Stimulated activated naive B cell treated with anti-CD40 and anti-IgM and Interleukin-4, amounts not matched to agents 10 μg/mL and 1 μg/mL and 100 μg/mL, for 72 hours (primary cell): ENCODE data around the gene NRL.

Experiments
- ATAC-seq, 2 donors: fragments of 150-1000 bp; cut with Tn5 transposase; replicated peaks; 2 replicates each; pipeline ENCODE4 v1.10.0; 2021; ENCODE audit warnings: moderate library complexity in 1 of 2
- DNase-seq: peaks from one replicate; pipeline ENCODE4 v3.0.0; 2021
- H3K27ac Mint-ChIP-seq: one replicate; pipeline ENCODE4 v1.8.0; 2022; ENCODE audit warnings: mild to moderate bottlenecking, mixed read lengths
- H3K27me3 Mint-ChIP-seq, 2 donors: one replicate each; pipeline ENCODE4 v1.8.0; 2022; ENCODE audit warnings: mixed read lengths in 2 of 2
- H3K36me3 Mint-ChIP-seq, 2 donors: one replicate each; pipeline ENCODE4 v1.8.0; 2022; ENCODE audit warnings: mixed read lengths in 2 of 2, mild to moderate bottlenecking in 1 of 2
- H3K4me1 Mint-ChIP-seq, 2 donors: one replicate each; pipeline ENCODE4 v1.8.0; 2022; ENCODE audit warnings: mixed read lengths in 2 of 2, mild to moderate bottlenecking in 1 of 2
- H3K4me3 Mint-ChIP-seq, 2 donors: one replicate each; pipeline ENCODE4 v1.8.0; 2022; ENCODE audit warnings: mild to moderate bottlenecking in 2 of 2, mixed read lengths in 2 of 2, moderate library complexity in 1 of 2
- H3K9me3 Mint-ChIP-seq, 2 donors: one replicate each; pipeline ENCODE4 v1.8.0; 2022; ENCODE audit warnings: mixed read lengths in 2 of 2, mild to moderate bottlenecking in 1 of 2

The NRL gene

GRCh38 chr14:24149302-24149969 is 34.7 kb upstream of the NRL start:
- H3K4me1 Mint-ChIP-seq = peaks cover 28 to 49% of the 10 kb centered on the region in 2 donors
- H3K27ac Mint-ChIP-seq = no peak overlapping the region
- H3K4me3 Mint-ChIP-seq = peak overlapping the region; percentile 6 to 31
- no peaks in the 10 kb centered on the region for H3K27me3 Mint-ChIP-seq
- no peak for ATAC-seq
- DNase-seq = no peak
- no peaks in the 10 kb centered on the region for H3K9me3 Mint-ChIP-seq
- peaks cover 43 to 44% of the 10 kb centered on the region in 2 donors for H3K36me3 Mint-ChIP-seq

DNA sequence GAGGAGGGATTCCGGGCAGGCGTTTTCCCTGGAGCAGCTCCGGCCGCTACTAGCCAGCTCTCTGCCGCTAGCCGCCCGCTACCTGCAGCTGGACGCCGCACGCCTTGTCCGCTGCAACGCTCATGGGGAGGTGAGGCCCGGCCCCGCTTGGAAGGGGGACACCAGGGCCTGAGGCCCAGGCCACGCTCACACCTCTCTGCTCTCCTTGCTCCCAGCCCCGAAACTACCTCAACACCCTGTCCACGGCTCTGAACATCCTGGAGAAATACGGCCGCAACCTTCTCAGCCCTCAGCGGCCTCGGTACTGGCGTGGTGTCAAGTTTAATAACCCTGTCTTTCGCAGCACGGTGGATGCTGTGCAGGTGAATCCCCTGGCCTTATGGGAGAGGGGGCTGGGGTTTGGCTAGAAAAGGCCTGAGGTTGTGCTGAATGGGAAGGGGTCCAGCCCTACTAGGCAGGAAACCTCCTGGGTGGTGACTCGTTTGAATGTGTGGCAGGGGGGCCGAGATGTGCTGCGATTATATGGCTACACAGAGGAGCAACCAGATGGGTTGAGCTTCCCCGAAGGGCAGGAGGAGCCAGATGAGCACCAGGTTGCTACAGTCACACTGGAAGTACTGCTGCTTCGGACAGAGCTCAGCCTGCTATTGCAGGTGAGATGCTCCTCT is 33.1 kb upstream of the NRL start:
- peaks cover 38 to 65% of the 10 kb centered on the region in 2 donors for H3K4me1 Mint-ChIP-seq

GRCh38 chr14:24146978-24147760 is 32.4 kb upstream of the NRL start, which contains the start of gene RNF31:
RNF31 (plus strand) TSS chr14:24147498; CDS start chr14:24147699, 201 bp downstream.
- H3K27ac Mint-ChIP-seq = peak within 1 kb of the TSS; percentile 97
- H3K9me3 Mint-ChIP-seq = no peaks in the 10 kb centered on the region
- H3K36me3 Mint-ChIP-seq = peaks cover 57 to 62% of the 10 kb centered on the region in 2 donors
- peak; percentile 87 to 88 for ATAC-seq
- H3K27me3 Mint-ChIP-seq = no peaks in the 10 kb centered on the region
- H3K4me1 Mint-ChIP-seq = peaks cover 40 to 72% of the 10 kb centered on the region in 2 donors
- peak; percentile 96 for DNase-seq
- H3K4me3 Mint-ChIP-seq = peak within 1 kb of the TSS; percentile 96 to 97

More for the DNA sequence above, 33.1 kb upstream of the NRL start:
- H3K36me3 Mint-ChIP-seq = peaks cover 54 to 58% of the 10 kb centered on the region in 2 donors
- H3K9me3 Mint-ChIP-seq = no peaks in the 10 kb centered on the region
- H3K4me3 Mint-ChIP-seq = peak overlapping the region; percentile 96 to 97
- H3K27ac Mint-ChIP-seq = peak overlapping the region; percentile 56
- ATAC-seq = no peak
- no peak for DNase-seq
- no peaks in the 10 kb centered on the region for H3K27me3 Mint-ChIP-seq

GRCh38 chr14:24146453-24146977 is 31.8 kb upstream of the NRL start, which contains the start of gene PSME2:
PSME2 (minus strand) TSS chr14:24146610; CDS start chr14:24146581, 29 bp downstream.
- Mint-ChIP-seq H3K36me3 (peaks cover 54 to 59% of the 10 kb centered on the region in 2 donors), H3K4me3 (peak within 1 kb of the TSS; percentile 96 to 97), H3K9me3 (no peaks in the 10 kb centered on the region), H3K27me3 (no peaks in the 10 kb centered on the region), H3K4me1 (peaks cover 45 to 76% of the 10 kb centered on the region in 2 donors), H3K27ac (peak within 1 kb of the TSS; percentile 97)
- DNase-seq (peak; percentile 97), ATAC-seq (peak; percentile 79 to 80)

- Mint-ChIP-seq H3K36me3 (peaks cover 49 to 56% of the 10 kb centered on the region in 2 donors), H3K27me3 (no peaks in the 10 kb centered on the region), H3K4me3 (peak overlapping the region; percentile 96 to 97), H3K9me3 (no peaks in the 10 kb centered on the region), H3K27ac (peak overlapping the region; percentile 97), H3K4me1 (peaks cover 44 to 76% of the 10 kb centered on the region in 2 donors)
- no peak for ATAC-seq
- no peak for DNase-seq
Measured at GRCh38 chr14:24145690-24146452, 31.1 kb upstream of the NRL start.

GRCh38 chr14:24145219-24145618 is 30.5 kb upstream of the NRL start:
- H3K4me3 Mint-ChIP-seq = peak overlapping the region; percentile 96 to 97
- H3K36me3 Mint-ChIP-seq = peaks cover 43 to 53% of the 10 kb centered on the region in 2 donors
- H3K27ac Mint-ChIP-seq = peak overlapping the region; percentile 97
- no peak for ATAC-seq
- peaks cover 44 to 75% of the 10 kb centered on the region in 2 donors for H3K4me1 Mint-ChIP-seq
- no peaks in the 10 kb centered on the region for H3K9me3 Mint-ChIP-seq
- H3K27me3 Mint-ChIP-seq = no peaks in the 10 kb centered on the region
- DNase-seq = no peak

GRCh38 chr14:24144451-24144850 is 29.7 kb upstream of the NRL start:
- DNase-seq (no peak), ATAC-seq (no peak)
- Mint-ChIP-seq H3K9me3 (no peaks in the 10 kb centered on the region), H3K36me3 (peaks cover 43 to 52% of the 10 kb centered on the region in 2 donors), H3K27me3 (no peaks in the 10 kb centered on the region), H3K4me3 (no peak overlapping the region), H3K4me1 (peaks cover 43 to 77% of the 10 kb centered on the region in 2 donors), H3K27ac (no peak overlapping the region)

- Mint-ChIP-seq H3K36me3 (peaks cover 46 to 55% of the 10 kb centered on the region in 2 donors), H3K27ac (no peak overlapping the region), H3K27me3 (no peaks in the 10 kb centered on the region), H3K4me3 (no peak overlapping the region), H3K4me1 (peaks cover 46 to 77% of the 10 kb centered on the region in 2 donors), H3K9me3 (no peaks in the 10 kb centered on the region)
- ATAC-seq = no peak
- DNase-seq = no peak
Measured at GRCh38 chr14:24143511-24143910, 28.8 kb upstream of the NRL start.

DNA sequence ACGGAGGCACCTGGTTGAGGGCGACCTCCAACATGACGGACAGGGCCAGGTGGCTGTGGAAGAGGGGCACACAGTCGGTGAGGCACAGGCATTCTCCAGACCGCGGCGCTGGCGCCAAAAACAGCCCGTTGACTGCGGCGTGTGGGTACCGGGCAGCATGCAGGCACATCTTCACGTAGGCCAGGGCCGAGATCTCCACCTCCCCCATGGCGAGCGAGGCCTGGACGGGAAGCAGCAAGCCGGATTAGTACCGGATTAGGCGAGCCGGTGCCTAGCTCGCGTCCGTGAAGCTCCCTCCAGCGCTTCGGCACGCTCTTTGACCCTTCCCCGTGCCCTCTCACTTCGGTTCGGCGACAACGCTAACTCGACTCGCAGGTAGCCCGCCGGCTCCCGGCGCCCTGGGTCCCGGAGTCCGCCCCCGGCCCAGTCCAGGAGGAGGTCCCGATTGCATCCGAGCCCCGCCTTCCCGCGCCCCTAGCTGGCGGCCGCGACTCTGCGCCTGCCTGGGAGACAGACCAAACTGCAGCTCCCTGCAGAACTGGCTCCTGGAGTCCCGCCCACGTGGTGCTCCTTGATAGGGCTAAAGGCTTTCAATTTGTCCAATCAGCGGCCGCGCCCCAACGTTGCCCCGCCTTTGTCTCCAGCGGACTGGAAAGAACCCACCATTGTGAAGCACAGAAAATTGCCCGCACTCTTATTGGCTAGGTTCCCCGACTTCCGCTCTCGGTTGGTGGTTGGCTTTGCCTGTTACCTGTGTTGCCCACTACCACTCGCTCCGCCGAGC is 26.5 kb upstream of the NRL start, which contains the start of gene EMC9:
Gene EMC9 (minus strand): TSS at position 495 of the 784 bp plus-strand sequence. CDS start 287 bp downstream, at position 208.
- peaks cover 54 to 67% of the 10 kb centered on the region in 2 donors for H3K36me3 Mint-ChIP-seq
- ATAC-seq = peak; percentile 88 to 89
- H3K27ac Mint-ChIP-seq = peak within 1 kb of the TSS; percentile 88
- DNase-seq = peak; percentile 98
- H3K9me3 Mint-ChIP-seq = no peaks in the 10 kb centered on the region
- H3K27me3 Mint-ChIP-seq = no peaks in the 10 kb centered on the region
- H3K4me3 Mint-ChIP-seq = peak within 1 kb of the TSS; percentile 85 to 94
- peaks cover 56 to 86% of the 10 kb centered on the region in 2 donors for H3K4me1 Mint-ChIP-seq

DNA sequence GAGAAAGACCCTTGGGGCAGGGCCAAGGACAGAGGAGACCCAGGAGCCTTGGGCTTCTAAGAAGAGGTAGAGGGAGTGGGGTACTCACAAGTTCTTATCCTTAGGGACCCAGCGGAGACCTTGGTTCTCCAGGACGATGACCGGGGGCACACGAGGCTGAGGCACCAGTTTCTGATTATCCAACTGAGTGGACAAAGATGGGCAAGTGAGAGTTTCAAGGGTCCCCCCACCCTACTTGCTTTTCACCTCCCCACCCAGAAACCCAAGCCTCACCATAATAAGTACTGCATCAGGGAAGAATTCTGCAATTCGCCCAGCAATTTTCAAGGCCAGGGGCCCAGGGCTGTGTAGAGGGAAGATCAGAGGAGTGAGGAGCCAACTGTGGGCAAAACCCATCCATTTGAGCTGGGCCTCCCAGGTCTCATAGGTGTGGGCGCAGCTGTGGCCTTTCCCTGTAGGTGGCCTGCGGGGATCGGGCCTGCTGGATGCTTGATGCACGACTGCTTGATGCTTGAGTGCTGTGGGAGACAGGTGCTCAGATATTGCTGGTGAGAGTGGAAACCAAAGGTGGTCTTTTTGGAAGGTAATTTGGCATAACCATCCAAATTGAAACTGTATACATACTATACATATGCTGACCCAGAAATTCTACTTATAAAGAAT is 24.7 kb upstream of the NRL start:
- peak overlapping the region; percentile 62 to 77 for H3K4me3 Mint-ChIP-seq
- peak overlapping the region; percentile 75 for H3K27ac Mint-ChIP-seq
- H3K36me3 Mint-ChIP-seq = peaks cover 41 to 52% of the 10 kb centered on the region in 2 donors

GRCh38 chr14:24138396-24139271 is 23.9 kb upstream of the NRL start:
- no peak for ATAC-seq
- Mint-ChIP-seq H3K9me3 (no peaks in the 10 kb centered on the region), H3K36me3 (peaks cover 37 to 45% of the 10 kb centered on the region in 2 donors), H3K27me3 (no peaks in the 10 kb centered on the region), H3K4me3 (peak overlapping the region; percentile 62 to 77), H3K4me1 (peaks cover 48 to 69% of the 10 kb centered on the region in 2 donors), H3K27ac (peak overlapping the region; percentile 74)
- no peak for DNase-seq

More for the DNA sequence above, 24.7 kb upstream of the NRL start:
- no peak for ATAC-seq
- no peak for DNase-seq
- H3K27me3 Mint-ChIP-seq = no peaks in the 10 kb centered on the region
- H3K9me3 Mint-ChIP-seq = no peaks in the 10 kb centered on the region
- H3K4me1 Mint-ChIP-seq = peaks cover 51 to 76% of the 10 kb centered on the region in 2 donors
